ENCODE results near the gene INS. TPM values are rescaled to one million over a fixed set of nuclear protein-coding genes. Genes with fewer than 3 reads are reported as not detected.

The INS gene
- total and polyA plus RNA-seq, 2 of the 13 experiments (the other 11 are each of a cell fraction or from before 2014, with no cell fraction given): not detected

GRCh38 chr11:2128511-2129307 lies 32.3 kb downstream of the INS start (continued):
- TF ChIP-seq ZNF800 (CRISPR knock-in tag; IDR thresholded peaks at IDR 0.05) (peak; percentile 38; the same call in 1 of the 2 replicates), ZNF354B (CRISPR knock-in tag; IDR thresholded peaks at IDR 0.05) (peak; percentile 42; the same call in 1 of the 2 replicates), SPEN (CRISPR knock-in tag; IDR thresholded peaks at IDR 0.05; ENCODE audit: low read depth) (peak; percentile 53; the same call in 1 of the 2 replicates), RAD21 (CRISPR knock-in tag; IDR thresholded peaks at IDR 0.05) (no peak), HNF1A (IDR thresholded peaks at IDR 0.05; ENCODE audit: low read depth) (peak; percentile 7; the same call in 1 of the 2 replicates), HNF1A (CRISPR knock-in tag; IDR thresholded peaks at IDR 0.05; ENCODE audit: borderline replicate concordance) (peak; percentile 54; the same call in 1 of the 2 replicates), ZNF350 (CRISPR knock-in tag; IDR thresholded peaks at IDR 0.05; ENCODE audit: borderline replicate concordance, low read depth) (peak; percentile 46; the same call in 1 of the 2 replicates), ZNF850 (CRISPR knock-in tag; conservative IDR thresholded peaks at IDR 0.05) (no peak), DNMT3B (CRISPR knock-in tag; conservative IDR thresholded peaks at IDR 0.05) (no peak), NFIC (IDR thresholded peaks at IDR 0.05; ENCODE audit: low read length) (no peak), BRF2 (CRISPR knock-in tag; IDR thresholded peaks at IDR 0.05) (peak; percentile 21; the same call in 1 of the 2 replicates), NR1H2 (CRISPR knock-in tag; IDR thresholded peaks at IDR 0.05; ENCODE audit: borderline replicate concordance, low read depth) (0 out of 2 replicates have a peak, but pooled peaks have one; percentile 12), RBM22 (optimal IDR thresholded peaks at IDR 0.05; ENCODE audit: low read length) (peak; percentile 96), RNF2 (conservative IDR thresholded peaks at IDR 0.05; ENCODE audit: low read depth) (no peak), ZNF331 (CRISPR knock-in tag; IDR thresholded peaks at IDR 0.05) (no peak), ATM (IDR thresholded peaks at IDR 0.05; ENCODE audit: borderline replicate concordance) (no peak), ZNF709 (CRISPR knock-in tag; IDR thresholded peaks at IDR 0.05) (peak; percentile 85; the same call in 1 of the 2 replicates), SIN3A (IDR thresholded peaks at IDR 0.05; ENCODE audit: borderline replicate concordance, low read depth, low read length) (peak; percentile 95), ZBTB25 (CRISPR knock-in tag; IDR thresholded peaks at IDR 0.05) (no peak), SOX13 (IDR thresholded peaks at IDR 0.05) (peak; percentile 26; the same call in 1 of the 2 replicates), SOX13 (CRISPR knock-in tag; conservative IDR thresholded peaks at IDR 0.05 in 1 of 2, IDR thresholded peaks at IDR 0.05 in 1 of 2) (no peak), KMT2B (CRISPR knock-in tag; IDR thresholded peaks at IDR 0.05) (0 out of 2 replicates have a peak, but pooled peaks have one; percentile 22)

Measured in HepG2 (cell line).